Adrenal gland (tissue), 5 donors: ENCODE measurements around the gene SCG3.

Experiments used
- CTCF ChIP-seq, 6 experiments: fragments of 450-650 bp in 4 of 6; fragments of 200-600 bp in 2 of 6; sonication (generic) in 1 of 6; IDR thresholded peaks; 1 replicate in 5 of 6; 2 replicates in 1 of 6; pipeline versions ENCODE4 v1.5.1 to v1.8.0; 2016 to 2021; ENCODE audit warnings: antibody characterized with exemption in 6 of 6, mild to moderate bottlenecking in 2 of 6, moderate library complexity in 1 of 6
- POLR2A ChIP-seq, 2 donors: fragments of 450-650 bp; IDR thresholded peaks; one replicate each; pipeline ENCODE4 v1.6.1; 2017; ENCODE audit warnings: antibody characterized with exemption in 2 of 2, mild to moderate bottlenecking in 2 of 2, moderate library complexity in 1 of 2
- donor health status: DM: no; HTN: no; CAD: no.

GRCh38 chr15:51692154-51692553 lies 10.9 kb downstream of the SCG3 start:
- TF ChIP-seq CTCF (IDR thresholded peaks at IDR 0.05), result no peak
- no peak for TF ChIP-seq POLR2A (IDR thresholded peaks at IDR 0.05)
